GM12875 (cell line): ENCODE results near the gene DDX25.

ENCODE experiments used
- H3K4me3 ChIP-seq: one replicate; pipeline ENCODE4 v1.5.1; 2011; ENCODE audit warnings: low read depth, low read length, control low read depth
- TF ChIP-seq, protein P1 (sequence below): IDR thresholded peaks from 2 replicates; pipeline ENCODE4 v1.5.1; 2011; ENCODE audit warnings: low read depth, mild to moderate bottlenecking, control low read depth, inconsistent platforms, low read length, moderate library complexity, borderline replicate concordance; ENCODE audit not compliant: insufficient read depth

Gene DDX25

DNA sequence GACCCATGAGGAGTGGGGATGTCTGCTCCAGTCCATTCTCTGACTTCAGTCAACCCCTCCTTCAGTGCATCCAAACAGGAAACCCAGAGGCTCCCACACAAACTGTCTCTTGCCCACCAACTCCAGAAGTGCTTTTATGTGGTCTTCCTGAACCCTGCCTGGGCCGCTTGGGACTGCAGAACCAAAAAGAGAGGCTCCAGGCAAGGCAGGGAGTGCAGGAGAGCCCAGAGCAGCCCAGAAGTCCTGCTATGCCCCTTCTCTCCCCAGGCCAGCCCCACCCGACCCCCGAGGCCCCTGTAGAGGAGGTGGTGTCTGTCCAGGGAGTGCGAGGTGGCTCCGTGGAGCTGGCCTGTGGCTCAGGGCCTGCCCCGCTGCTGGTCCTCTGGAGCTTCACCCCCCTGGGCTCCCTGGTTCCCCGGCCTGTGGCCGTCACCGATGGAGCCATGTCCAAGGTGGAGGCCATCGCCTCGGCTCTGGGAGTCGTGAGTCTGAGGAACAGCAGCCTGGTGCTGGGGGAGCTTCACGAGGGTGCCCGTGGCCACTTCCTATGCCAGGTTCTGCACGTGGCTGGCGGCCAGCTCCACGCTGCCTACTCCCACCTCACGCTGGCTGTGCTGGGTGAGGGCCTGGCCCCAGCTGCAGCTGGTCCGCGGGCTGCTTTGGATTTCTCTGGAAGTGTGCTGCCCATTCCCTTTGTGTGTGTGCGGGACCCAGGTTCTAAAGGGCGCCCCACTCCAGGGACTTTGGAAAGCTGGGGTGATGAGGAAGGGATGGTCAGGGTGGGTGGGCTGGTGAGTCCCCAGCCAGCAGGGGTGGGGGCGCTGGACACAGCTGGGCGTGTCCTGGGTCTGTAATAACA is 43.3 kb downstream of the DDX25 start:
- H3K4me3 ChIP-seq, result no peak overlapping the region
- TF ChIP-seq, protein P1, sequence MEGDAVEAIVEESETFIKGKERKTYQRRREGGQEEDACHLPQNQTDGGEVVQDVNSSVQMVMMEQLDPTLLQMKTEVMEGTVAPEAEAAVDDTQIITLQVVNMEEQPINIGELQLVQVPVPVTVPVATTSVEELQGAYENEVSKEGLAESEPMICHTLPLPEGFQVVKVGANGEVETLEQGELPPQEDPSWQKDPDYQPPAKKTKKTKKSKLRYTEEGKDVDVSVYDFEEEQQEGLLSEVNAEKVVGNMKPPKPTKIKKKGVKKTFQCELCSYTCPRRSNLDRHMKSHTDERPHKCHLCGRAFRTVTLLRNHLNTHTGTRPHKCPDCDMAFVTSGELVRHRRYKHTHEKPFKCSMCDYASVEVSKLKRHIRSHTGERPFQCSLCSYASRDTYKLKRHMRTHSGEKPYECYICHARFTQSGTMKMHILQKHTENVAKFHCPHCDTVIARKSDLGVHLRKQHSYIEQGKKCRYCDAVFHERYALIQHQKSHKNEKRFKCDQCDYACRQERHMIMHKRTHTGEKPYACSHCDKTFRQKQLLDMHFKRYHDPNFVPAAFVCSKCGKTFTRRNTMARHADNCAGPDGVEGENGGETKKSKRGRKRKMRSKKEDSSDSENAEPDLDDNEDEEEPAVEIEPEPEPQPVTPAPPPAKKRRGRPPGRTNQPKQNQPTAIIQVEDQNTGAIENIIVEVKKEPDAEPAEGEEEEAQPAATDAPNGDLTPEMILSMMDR, result no peak

DNA sequence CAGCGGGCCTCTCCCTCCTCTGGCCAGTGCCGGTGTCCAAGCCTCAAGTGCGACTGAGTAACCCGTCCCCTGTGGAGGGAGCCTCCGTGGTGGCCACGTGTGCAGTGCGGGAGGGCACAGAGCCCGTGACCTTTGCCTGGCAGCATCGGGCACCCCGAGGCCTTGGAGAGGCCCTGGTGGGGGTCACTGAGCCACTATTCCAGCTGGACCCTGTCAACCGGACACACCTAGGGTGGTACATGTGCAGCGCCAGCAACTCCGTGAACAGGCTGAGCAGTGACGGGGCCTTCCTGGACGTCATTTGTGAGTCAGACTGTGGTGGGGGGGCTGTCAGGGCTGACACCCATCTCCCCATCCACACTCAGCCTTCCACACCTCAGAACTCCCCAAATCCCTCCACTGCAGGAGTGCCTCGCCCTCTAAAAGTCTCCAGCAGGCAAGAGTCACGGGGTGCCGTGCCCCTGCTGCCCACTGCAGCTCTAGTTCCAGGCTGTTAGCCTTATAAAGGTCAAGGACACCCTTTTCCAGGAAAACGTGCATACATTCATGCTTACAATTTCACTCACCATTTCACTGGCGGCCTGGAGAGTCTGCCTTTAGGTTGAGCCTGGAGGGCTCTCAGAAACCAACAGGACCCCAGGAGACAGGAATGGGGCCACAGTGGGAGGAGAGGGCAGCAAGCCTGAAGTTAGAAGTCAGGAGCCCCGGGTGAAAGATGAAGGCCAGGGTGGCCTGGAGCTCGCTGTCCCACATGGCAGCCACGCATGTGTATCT is 44.2 kb downstream of the DDX25 start:
- H3K4me3 ChIP-seq, result no peak overlapping the region
- TF ChIP-seq, protein P1, result no peak

DNA sequence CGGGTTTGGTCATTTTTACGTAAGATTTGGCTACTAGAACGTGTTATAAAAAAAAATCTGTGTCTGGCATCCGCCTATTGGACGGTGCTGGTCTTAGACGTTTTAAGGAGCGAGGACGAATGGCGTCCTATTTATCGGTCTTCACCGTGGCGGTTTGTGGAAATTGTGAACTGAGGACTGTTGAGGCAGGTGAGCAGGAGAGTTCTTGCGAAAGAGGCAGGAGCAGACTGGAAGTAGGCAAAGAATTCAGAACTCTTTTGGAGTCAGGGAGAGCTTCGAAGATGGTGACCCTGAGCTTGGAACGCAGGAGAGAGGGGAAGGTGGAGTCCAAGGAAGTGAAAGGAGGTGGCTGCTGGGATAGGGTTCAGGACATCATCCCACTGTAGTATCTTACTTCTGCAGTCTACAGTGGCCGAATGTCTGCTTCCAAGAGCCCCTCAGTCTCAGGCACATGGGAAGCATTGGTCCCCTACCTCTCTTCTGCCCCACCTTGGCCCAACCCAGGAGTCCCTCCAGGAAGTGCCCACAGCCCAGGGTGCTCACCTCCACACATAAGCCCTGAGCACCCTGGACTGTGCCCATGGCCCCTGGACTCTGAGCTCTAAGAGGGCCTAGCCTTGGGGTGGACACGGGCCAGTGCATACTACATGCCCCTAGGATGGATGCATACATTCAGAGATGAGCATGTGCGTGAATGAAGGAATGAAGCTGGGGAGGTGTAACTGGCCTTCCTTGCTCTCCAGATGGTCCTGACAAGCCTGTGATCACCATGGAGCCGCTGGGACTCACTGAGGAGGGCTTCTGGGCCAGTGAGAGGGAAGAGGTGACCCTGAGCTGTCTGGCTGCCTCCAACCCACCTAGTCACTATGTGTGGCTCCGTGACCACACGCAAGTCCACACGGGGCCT is 45.2 kb downstream of the DDX25 start:
- TF ChIP-seq, protein P1, result no peak
- H3K4me3 ChIP-seq, result no peak overlapping the region

- TF ChIP-seq, protein P1, result no peak
- no peak overlapping the region for H3K4me3 ChIP-seq
These were observed 45.8 kb downstream of the DDX25 start for GRCh38 chr11:125950178-125950490.

DNA sequence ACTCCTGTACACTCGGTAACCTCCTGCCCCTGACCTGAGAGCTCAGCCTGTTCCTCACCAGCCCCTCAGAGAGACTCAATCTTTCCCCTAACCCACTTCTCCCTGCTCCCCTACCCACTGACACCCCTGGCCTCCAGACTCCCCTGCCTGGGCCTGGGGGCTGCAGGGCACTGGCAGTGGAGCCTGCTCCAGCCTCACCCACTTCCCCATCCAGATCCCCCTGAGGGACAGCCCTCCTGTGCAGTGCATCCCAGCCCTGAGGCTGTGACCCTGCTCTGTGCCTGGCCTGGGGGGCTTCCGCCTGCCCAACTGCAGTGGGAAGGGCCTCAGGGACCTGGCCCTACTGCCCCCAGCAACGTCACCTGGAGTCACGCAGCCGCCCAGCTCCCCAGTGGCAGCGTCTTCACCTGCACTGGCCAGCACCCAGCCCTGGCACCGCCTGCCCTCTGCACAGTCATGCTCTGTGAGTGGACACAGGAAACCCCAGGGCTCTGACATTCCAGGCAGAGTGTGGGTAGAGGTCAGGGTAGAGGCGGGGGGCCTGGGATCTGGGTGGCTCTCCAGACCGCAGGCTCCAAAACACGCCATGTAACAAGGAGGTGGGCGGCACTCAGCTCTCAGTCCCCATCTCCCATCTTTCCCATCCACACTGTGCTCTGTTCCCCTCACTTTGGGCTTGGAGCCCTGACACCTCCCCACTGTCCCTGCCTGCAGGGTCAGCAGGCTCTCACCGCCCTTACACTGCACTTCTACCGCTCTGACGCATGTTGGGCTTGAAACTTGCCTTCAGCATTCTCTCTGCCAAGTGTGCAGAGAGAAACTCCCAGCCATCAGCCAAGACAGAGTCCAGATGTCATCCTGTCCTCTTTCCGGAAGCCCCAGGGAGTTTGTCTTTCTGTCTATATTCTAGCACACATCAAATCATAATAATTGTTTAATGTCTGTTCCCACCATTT is 46.7 kb downstream of the DDX25 start:
- H3K4me3 ChIP-seq, result no peak overlapping the region
- TF ChIP-seq, protein P1, result no peak

GRCh38 chr11:125951731-125952130 is 47.4 kb downstream of the DDX25 start:
- H3K4me3 ChIP-seq, result no peak overlapping the region
- TF ChIP-seq, protein P1, result no peak
